ENCODE measurements around the gene SPO11. TPM values are rescaled to one million over a fixed set of nuclear protein-coding genes. Genes with fewer than 3 reads are reported as not detected.

Gene SPO11
- total RNA-seq, 2 donors from 2014 or later: not detected

- H3K4me3 ChIP-seq: no peak overlapping the region
- DNase-seq (ENCODE audit: low spot score): no peak
- peaks cover 54% of the 10 kb centered on the region for H3K36me3 ChIP-seq
- no peak for TF ChIP-seq CTCF (IDR thresholded peaks at IDR 0.05)
- H3K27ac ChIP-seq: no peak overlapping the region
- H3K9me3 ChIP-seq: no peaks in the 10 kb centered on the region
- H3K27me3 ChIP-seq: no peaks in the 10 kb centered on the region
- H3K4me1 ChIP-seq: peaks cover 0 to 9% of the 10 kb centered on the region in 2 donors
These were observed 49.2 kb downstream of the SPO11 start for GRCh38 chr20:57378646-57379262.

- H3K27ac ChIP-seq: no peak overlapping the region
- no peaks in the 10 kb centered on the region for H3K9me3 ChIP-seq
- peaks cover 0 to 5% of the 10 kb centered on the region in 2 donors for H3K4me1 ChIP-seq
- DNase-seq (ENCODE audit: low spot score): no peak
- no peaks in the 10 kb centered on the region for H3K27me3 ChIP-seq
- peaks cover 49% of the 10 kb centered on the region for H3K36me3 ChIP-seq
- no peak overlapping the region for H3K4me3 ChIP-seq
- no peak for TF ChIP-seq CTCF (IDR thresholded peaks at IDR 0.05)
These were observed 49.7 kb downstream of the SPO11 start for GRCh38 chr20:57379263-57379647.

- peaks cover 39% of the 10 kb centered on the region for H3K36me3 ChIP-seq
- H3K9me3 ChIP-seq: no peaks in the 10 kb centered on the region
These were observed 50.6 kb downstream of the SPO11 start for GRCh38 chr20:57380081-57380750.

GRCh38 chr20:57381596-57382503, 52.2 kb downstream of the SPO11 start:
- no peaks in the 10 kb centered on the region for H3K27me3 ChIP-seq
- no peak overlapping the region for H3K4me3 ChIP-seq
- peak; percentile 86 to 96 for TF ChIP-seq CTCF (IDR thresholded peaks at IDR 0.05)
- DNase-seq (ENCODE audit: low spot score): peak; percentile 88
- no peak overlapping the region for H3K27ac ChIP-seq
- H3K9me3 ChIP-seq: no peaks in the 10 kb centered on the region
- peaks cover 0 to 14% of the 10 kb centered on the region in 2 donors for H3K4me1 ChIP-seq
- H3K36me3 ChIP-seq: peaks cover 25% of the 10 kb centered on the region

More at GRCh38 chr20:57380081-57380750, 50.6 kb downstream of the SPO11 start:
- Histone ChIP-seq H3K27ac (no peak overlapping the region), H3K27me3 (no peaks in the 10 kb centered on the region), H3K4me1 (peaks cover 0 to 14% of the 10 kb centered on the region in 2 donors), H3K4me3 (no peak overlapping the region)
- DNase-seq (ENCODE audit: low spot score): no peak
- no peak for TF ChIP-seq CTCF (IDR thresholded peaks at IDR 0.05)

- H3K27ac ChIP-seq: no peak overlapping the region
- DNase-seq (ENCODE audit: low spot score): no peak
- peaks cover 18% of the 10 kb centered on the region for H3K36me3 ChIP-seq
These were observed 52.9 kb downstream of the SPO11 start for GRCh38 chr20:57382516-57382915.

More at GRCh38 chr20:57382516-57382915, 52.9 kb downstream of the SPO11 start:
- no peaks in the 10 kb centered on the region for H3K9me3 ChIP-seq
- no peak for TF ChIP-seq CTCF (IDR thresholded peaks at IDR 0.05)
- peaks cover 0 to 14% of the 10 kb centered on the region in 2 donors for H3K4me1 ChIP-seq
- H3K4me3 ChIP-seq: no peak overlapping the region
- H3K27me3 ChIP-seq: no peaks in the 10 kb centered on the region

Measured in right atrium auricular region (tissue), 2 donors.